Cardiac muscle cell (in vitro differentiated cells and primary cell): ENCODE data around the gene CFAP68. TPM values are rescaled to one million over a fixed set of nuclear protein-coding genes. Genes with fewer than 3 reads are reported as not detected.

Experiments used
- DNase-seq, 2 donors: peaks; one replicate each; pipeline versions ENCODE4 v3.0.0 to v3.0.0-alpha.2; 2010 to 2017; ENCODE audit warnings: low read depth in 1 of 2, low spot score in 1 of 2
- H3K27ac ChIP-seq: fragments of 200-600 bp; sonication (generic); 2 replicates; pipeline ENCODE4 v1.5.1; 2016
- H3K27me3 ChIP-seq: fragments of 200-600 bp; sonication (generic); 2 replicates; pipeline ENCODE4 v1.6.0; 2016; ENCODE audit warnings: control low read depth
- H3K36me3 ChIP-seq: fragments of 200-600 bp; sonication (generic); 2 replicates; pipeline ENCODE4 v1.5.1; 2016; ENCODE audit warnings: control low read depth
- H3K4me1 ChIP-seq: fragments of 200-600 bp; sonication (generic); 2 replicates; pipeline ENCODE4 v1.8.1; 2017; ENCODE audit warnings: low read depth, mild to moderate bottlenecking, mixed run types
- H3K4me3 ChIP-seq: fragments of 200-600 bp; sonication (generic); 2 replicates; pipeline ENCODE4 v1.5.1; 2016; ENCODE audit warnings: mild to moderate bottlenecking
- H3K9me3 ChIP-seq: fragments of 200-600 bp; sonication (generic); 2 replicates; pipeline ENCODE4 v1.5.1; 2017; ENCODE audit warnings: low read depth, mild to moderate bottlenecking, control low read depth
- CTCF ChIP-seq: IDR thresholded peaks from 2 replicates; pipeline ENCODE4 v1.5.1; 2012; ENCODE audit warnings: low read depth, mild to moderate bottlenecking, low read length
- polyA plus RNA-seq: library from polyadenylated mRNA; unstranded; fragments of >200 nt; fragmentation: Nextera tagmentation; extraction: Ambion mirVana; gene quantifications from 2 replicates; pipeline ENCODE4 v1.2.1, GENCODE V29; 2016
- total RNA-seq: library from RNA; depleted of rRNA; stranded (reverse); fragments of >200 nt; gene quantifications from 2 replicates; pipeline ENCODE4 v1.2.3, GENCODE V29; 2016

The CFAP68 gene
- total and polyA plus RNA-seq, 2 experiments from 2014 or later, result 24.5 to 49.6 TPM

GRCh38 chr11:111917788-111918187 is 38.4 kb downstream of the CFAP68 start:
- no peak for TF ChIP-seq CTCF
- Histone ChIP-seq H3K4me3 (no peak overlapping the region), H3K36me3 (no peaks in the 10 kb centered on the region), H3K27ac (no peak overlapping the region), H3K27me3 (no peaks in the 10 kb centered on the region), H3K9me3 (no peaks in the 10 kb centered on the region), H3K4me1 (peaks cover 18% of the 10 kb centered on the region)
- no peak for DNase-seq

GRCh38 chr11:111918390-111919256 is 39.3 kb downstream of the CFAP68 start, which contains the start of gene C11orf52:
C11orf52 (plus strand) TSS chr11:111918913; CDS start chr11:111918973, 60 bp downstream.
- DNase-seq, result peak; percentile 60 to 73
- H3K9me3 ChIP-seq, result no peaks in the 10 kb centered on the region
- no peaks in the 10 kb centered on the region for H3K36me3 ChIP-seq
- no peak within 1 kb of the TSS for H3K4me3 ChIP-seq
- peaks cover 24% of the 10 kb centered on the region for H3K4me1 ChIP-seq
- TF ChIP-seq CTCF, result no peak
- peak within 1 kb of the TSS; percentile 46 for H3K27ac ChIP-seq
- no peaks in the 10 kb centered on the region for H3K27me3 ChIP-seq

- DNase-seq, result no peak
Observed at GRCh38 chr11:111920908-111921307, 41.6 kb downstream of the CFAP68 start.

GRCh38 chr11:111921541-111922230 is 42.3 kb downstream of the CFAP68 start:
- H3K36me3 ChIP-seq, result no peaks in the 10 kb centered on the region
- peaks cover 35% of the 10 kb centered on the region for H3K4me1 ChIP-seq
- TF ChIP-seq CTCF, result no peak
- no peak overlapping the region for H3K27ac ChIP-seq
- no peaks in the 10 kb centered on the region for H3K9me3 ChIP-seq
- DNase-seq, result no peak
- no peaks in the 10 kb centered on the region for H3K27me3 ChIP-seq
- H3K4me3 ChIP-seq, result no peak overlapping the region

More at GRCh38 chr11:111920908-111921307, 41.6 kb downstream of the CFAP68 start:
- no peak overlapping the region for H3K4me3 ChIP-seq
- no peak for TF ChIP-seq CTCF
- H3K4me1 ChIP-seq, result peaks cover 28% of the 10 kb centered on the region
- no peaks in the 10 kb centered on the region for H3K36me3 ChIP-seq
- H3K27ac ChIP-seq, result no peak overlapping the region
- no peaks in the 10 kb centered on the region for H3K27me3 ChIP-seq
- H3K9me3 ChIP-seq, result no peaks in the 10 kb centered on the region

- no peaks in the 10 kb centered on the region for H3K36me3 ChIP-seq
- H3K4me3 ChIP-seq, result no peak overlapping the region
- TF ChIP-seq CTCF, result no peak
- H3K4me1 ChIP-seq, result peaks cover 35% of the 10 kb centered on the region
- no peaks in the 10 kb centered on the region for H3K27me3 ChIP-seq
- no peaks in the 10 kb centered on the region for H3K9me3 ChIP-seq
- peak in 1 of 2 donors; percentile 91 for DNase-seq
- H3K27ac ChIP-seq, result peak overlapping the region; percentile 90
Observed at GRCh38 chr11:111922803-111923202, 43.5 kb downstream of the CFAP68 start.
